Measurements from ENCODE around the gene EEF2K. TPM values are rescaled to one million over a fixed set of nuclear protein-coding genes. Genes with fewer than 3 reads are reported as not detected.
"Not testable (repeated sequence)": the region's sequence is repeated elsewhere in the genome, so short reads cannot be mapped to it uniquely, and the experiment has no call there.

EEF2K gene
- total RNA-seq, 1 donor = 9.0 TPM

- Histone ChIP-seq H3K9me3 (ENCODE audit: low read depth, low read length) (no peaks in the 10 kb centered on the region), H3K4me1 (ENCODE audit: insufficient read depth, low read length) (peaks cover 44% of the 10 kb centered on the region)
Measured at GRCh38 chr16:22195695-22196558, 10.2 kb upstream of the EEF2K start.

GRCh38 chr16:22196559-22197168 is 9.4 kb upstream of the EEF2K start:
- H3K9me3 ChIP-seq (ENCODE audit: low read depth, low read length) = not testable (repeated sequence)
- Histone ChIP-seq H3K4me3 (ENCODE audit: low read length) (peak overlapping the region; percentile 51), H3K4me1 (ENCODE audit: insufficient read depth, low read length) (peaks cover 41% of the 10 kb centered on the region)

More at GRCh38 chr16:22195695-22196558, 10.2 kb upstream of the EEF2K start:
- no peaks in the 10 kb centered on the region for H3K27me3 ChIP-seq (ENCODE audit: insufficient read depth, low read length)
- H3K4me3 ChIP-seq (ENCODE audit: low read length) = peak overlapping the region; percentile 51

GRCh38 chr16:22198547-22199293 is 7.4 kb upstream of the EEF2K start:
- Histone ChIP-seq H3K4me3 (ENCODE audit: low read length) (no peak overlapping the region), H3K4me1 (ENCODE audit: insufficient read depth, low read length) (peaks cover 21% of the 10 kb centered on the region), H3K27me3 (ENCODE audit: insufficient read depth, low read length) (no peaks in the 10 kb centered on the region), H3K9me3 (ENCODE audit: low read depth, low read length) (no peaks in the 10 kb centered on the region)

More at GRCh38 chr16:22196559-22197168, 9.4 kb upstream of the EEF2K start:
- H3K27me3 ChIP-seq (ENCODE audit: insufficient read depth, low read length) = not testable (repeated sequence)

- Histone ChIP-seq H3K9me3 (ENCODE audit: low read depth, low read length) (no peaks in the 10 kb centered on the region), H3K4me1 (ENCODE audit: insufficient read depth, low read length) (peaks cover 10% of the 10 kb centered on the region), H3K27me3 (ENCODE audit: insufficient read depth, low read length) (no peaks in the 10 kb centered on the region), H3K4me3 (ENCODE audit: low read length) (no peak overlapping the region)
Measured at GRCh38 chr16:22202261-22202637, 3.8 kb upstream of the EEF2K start.

- H3K9me3 ChIP-seq (ENCODE audit: low read depth, low read length) = no peaks in the 10 kb centered on the region
- H3K4me1 ChIP-seq (ENCODE audit: insufficient read depth, low read length) = peaks cover 18% of the 10 kb centered on the region
- no peak overlapping the region for H3K4me3 ChIP-seq (ENCODE audit: low read length)
- no peaks in the 10 kb centered on the region for H3K27me3 ChIP-seq (ENCODE audit: insufficient read depth, low read length)
Measured at GRCh38 chr16:22203091-22203490, 3.0 kb upstream of the EEF2K start.

GRCh38 chr16:22204091-22204655 is 1.9 kb upstream of the EEF2K start:
- H3K9me3 ChIP-seq (ENCODE audit: low read depth, low read length) = no peaks in the 10 kb centered on the region
- no peaks in the 10 kb centered on the region for H3K27me3 ChIP-seq (ENCODE audit: insufficient read depth, low read length)
- peaks cover 26% of the 10 kb centered on the region for H3K4me1 ChIP-seq (ENCODE audit: insufficient read depth, low read length)
- H3K4me3 ChIP-seq (ENCODE audit: low read length) = no peak overlapping the region

- H3K9me3 ChIP-seq (ENCODE audit: low read depth, low read length) = no peaks in the 10 kb centered on the region
- peaks cover 34% of the 10 kb centered on the region for H3K4me1 ChIP-seq (ENCODE audit: insufficient read depth, low read length)
- peak overlapping the region; percentile 69 for H3K4me3 ChIP-seq (ENCODE audit: low read length)
- H3K27me3 ChIP-seq (ENCODE audit: insufficient read depth, low read length) = no peaks in the 10 kb centered on the region
Measured at GRCh38 chr16:22205577-22206012, 483 bp upstream of the EEF2K start.

GRCh38 chr16:22206842-22207714 is 1.0 kb downstream of the EEF2K start:
- H3K4me3 ChIP-seq (ENCODE audit: low read length) = peak overlapping the region; percentile 69
- H3K27me3 ChIP-seq (ENCODE audit: insufficient read depth, low read length) = no peaks in the 10 kb centered on the region
- H3K9me3 ChIP-seq (ENCODE audit: low read depth, low read length) = no peaks in the 10 kb centered on the region
- H3K4me1 ChIP-seq (ENCODE audit: insufficient read depth, low read length) = peaks cover 34% of the 10 kb centered on the region

GRCh38 chr16:22207715-22208360 is 1.8 kb downstream of the EEF2K start:
- Histone ChIP-seq H3K4me1 (ENCODE audit: insufficient read depth, low read length) (peaks cover 34% of the 10 kb centered on the region), H3K9me3 (ENCODE audit: low read depth, low read length) (no peaks in the 10 kb centered on the region), H3K4me3 (ENCODE audit: low read length) (no peak overlapping the region), H3K27me3 (ENCODE audit: insufficient read depth, low read length) (no peaks in the 10 kb centered on the region)

- Histone ChIP-seq H3K4me3 (ENCODE audit: low read length) (no peak overlapping the region), H3K27me3 (ENCODE audit: insufficient read depth, low read length) (no peaks in the 10 kb centered on the region), H3K9me3 (ENCODE audit: low read depth, low read length) (no peaks in the 10 kb centered on the region), H3K4me1 (ENCODE audit: insufficient read depth, low read length) (peaks cover 34% of the 10 kb centered on the region)
Measured at GRCh38 chr16:22210285-22210684, 4.2 kb downstream of the EEF2K start.

- Histone ChIP-seq H3K9me3 (ENCODE audit: low read depth, low read length) (no peaks in the 10 kb centered on the region), H3K4me3 (ENCODE audit: low read length) (no peak overlapping the region), H3K27me3 (ENCODE audit: insufficient read depth, low read length) (no peaks in the 10 kb centered on the region), H3K4me1 (ENCODE audit: insufficient read depth, low read length) (peaks cover 31% of the 10 kb centered on the region)
Measured at GRCh38 chr16:22210854-22211253, 4.8 kb downstream of the EEF2K start.

GRCh38 chr16:22213236-22213635 is 7.2 kb downstream of the EEF2K start:
- peaks cover 33% of the 10 kb centered on the region for H3K4me1 ChIP-seq (ENCODE audit: insufficient read depth, low read length)
- H3K9me3 ChIP-seq (ENCODE audit: low read depth, low read length) = no peaks in the 10 kb centered on the region
- H3K4me3 ChIP-seq (ENCODE audit: low read length) = no peak overlapping the region
- H3K27me3 ChIP-seq (ENCODE audit: insufficient read depth, low read length) = no peaks in the 10 kb centered on the region

GRCh38 chr16:22213801-22214200 is 7.7 kb downstream of the EEF2K start:
- H3K27me3 ChIP-seq (ENCODE audit: insufficient read depth, low read length) = no peaks in the 10 kb centered on the region
- H3K9me3 ChIP-seq (ENCODE audit: low read depth, low read length) = no peaks in the 10 kb centered on the region
- H3K4me3 ChIP-seq (ENCODE audit: low read length) = no peak overlapping the region
- peaks cover 33% of the 10 kb centered on the region for H3K4me1 ChIP-seq (ENCODE audit: insufficient read depth, low read length)

- H3K4me1 ChIP-seq (ENCODE audit: insufficient read depth, low read length) = peaks cover 33% of the 10 kb centered on the region
- no peaks in the 10 kb centered on the region for H3K27me3 ChIP-seq (ENCODE audit: insufficient read depth, low read length)
- no peaks in the 10 kb centered on the region for H3K9me3 ChIP-seq (ENCODE audit: low read depth, low read length)
- no peak overlapping the region for H3K4me3 ChIP-seq (ENCODE audit: low read length)
Measured at GRCh38 chr16:22214402-22214801, 8.3 kb downstream of the EEF2K start.

All from mononuclear cell (primary cell).